ENCODE results near the gene SLC24A3. TPM values are rescaled to one million over a fixed set of nuclear protein-coding genes. Genes with fewer than 3 reads are reported as not detected.

The SLC24A3 gene
- total RNA-seq, 1 donor from 2014 or later: 0.51 TPM

DNA sequence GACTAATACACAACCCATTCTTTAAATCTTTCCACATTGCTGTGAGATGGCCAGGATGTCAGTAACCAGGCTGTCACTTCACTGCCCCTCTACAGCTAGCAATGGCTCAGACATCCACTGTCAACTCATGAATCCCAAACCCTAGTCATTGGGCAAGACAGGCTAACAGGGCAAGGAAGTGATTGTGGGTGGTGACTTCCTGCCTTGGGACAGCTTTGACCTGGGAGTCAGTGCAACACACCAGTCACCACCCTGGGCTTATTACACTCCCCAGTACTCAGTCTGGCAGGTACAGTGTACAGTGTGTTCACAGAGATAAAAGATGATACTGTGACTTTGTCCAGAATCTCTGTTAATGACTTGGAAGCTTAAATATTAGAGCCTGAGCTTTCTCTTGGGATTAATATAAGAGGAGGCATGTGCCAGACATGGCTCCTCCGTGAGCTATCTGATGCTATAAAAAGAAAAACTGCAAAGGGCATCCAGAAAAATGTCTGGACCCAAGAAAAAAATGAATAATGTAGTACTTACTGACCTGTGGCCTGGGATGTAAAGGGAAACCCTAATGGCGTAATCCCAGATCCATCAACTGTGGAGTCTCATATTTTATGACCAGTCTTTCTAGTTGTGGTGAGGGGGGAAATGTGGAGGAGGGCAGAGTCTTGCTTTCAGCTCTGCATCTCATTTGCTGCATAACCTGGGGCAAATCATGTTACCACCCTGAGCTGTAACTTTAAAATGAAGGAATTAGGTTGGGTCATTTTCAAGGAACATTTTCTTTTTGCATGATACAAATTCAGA is 244.4 kb downstream of the SLC24A3 start:
- DNase-seq (ENCODE audit: low read depth, low spot score): no peak
- no peaks in the 10 kb centered on the region for H3K9me3 Mint-ChIP-seq
- no peak overlapping the region for H3K27ac Mint-ChIP-seq (ENCODE audit: unreplicated experiment)
- H3K36me3 Mint-ChIP-seq (ENCODE audit: low read depth): no peaks in the 10 kb centered on the region
- H3K27me3 Mint-ChIP-seq (ENCODE audit: low read depth): peaks cover 7% of the 10 kb centered on the region
- no peak overlapping the region for H3K4me3 Mint-ChIP-seq
- H3K4me1 Mint-ChIP-seq: no peaks in the 10 kb centered on the region
- TF ChIP-seq, protein P1, sequence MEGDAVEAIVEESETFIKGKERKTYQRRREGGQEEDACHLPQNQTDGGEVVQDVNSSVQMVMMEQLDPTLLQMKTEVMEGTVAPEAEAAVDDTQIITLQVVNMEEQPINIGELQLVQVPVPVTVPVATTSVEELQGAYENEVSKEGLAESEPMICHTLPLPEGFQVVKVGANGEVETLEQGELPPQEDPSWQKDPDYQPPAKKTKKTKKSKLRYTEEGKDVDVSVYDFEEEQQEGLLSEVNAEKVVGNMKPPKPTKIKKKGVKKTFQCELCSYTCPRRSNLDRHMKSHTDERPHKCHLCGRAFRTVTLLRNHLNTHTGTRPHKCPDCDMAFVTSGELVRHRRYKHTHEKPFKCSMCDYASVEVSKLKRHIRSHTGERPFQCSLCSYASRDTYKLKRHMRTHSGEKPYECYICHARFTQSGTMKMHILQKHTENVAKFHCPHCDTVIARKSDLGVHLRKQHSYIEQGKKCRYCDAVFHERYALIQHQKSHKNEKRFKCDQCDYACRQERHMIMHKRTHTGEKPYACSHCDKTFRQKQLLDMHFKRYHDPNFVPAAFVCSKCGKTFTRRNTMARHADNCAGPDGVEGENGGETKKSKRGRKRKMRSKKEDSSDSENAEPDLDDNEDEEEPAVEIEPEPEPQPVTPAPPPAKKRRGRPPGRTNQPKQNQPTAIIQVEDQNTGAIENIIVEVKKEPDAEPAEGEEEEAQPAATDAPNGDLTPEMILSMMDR (conservative IDR thresholded peaks at IDR 0.05): no peak

DNA sequence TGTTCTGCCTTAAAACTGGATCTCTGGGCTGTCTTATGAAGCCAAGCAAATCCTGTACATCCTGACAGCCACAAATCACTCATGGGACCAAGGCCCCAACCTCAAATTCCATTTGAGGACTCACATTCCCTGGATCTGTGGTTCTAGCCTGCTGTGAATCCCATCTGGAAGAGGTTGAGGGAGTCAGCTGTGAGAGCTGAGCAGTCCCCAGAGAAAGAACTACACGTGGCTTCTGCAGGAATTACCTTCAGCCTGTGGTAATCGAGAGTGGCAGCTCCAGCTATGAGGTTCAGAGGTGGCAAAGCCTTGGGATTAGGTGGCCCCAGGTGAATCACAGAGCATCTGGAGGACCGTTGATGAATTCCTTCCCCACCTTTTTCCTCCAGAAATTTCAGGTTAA is 245.2 kb downstream of the SLC24A3 start:
- no peaks in the 10 kb centered on the region for H3K4me1 Mint-ChIP-seq
- peaks cover 7% of the 10 kb centered on the region for H3K27me3 Mint-ChIP-seq (ENCODE audit: low read depth)
- H3K4me3 Mint-ChIP-seq: no peak overlapping the region
- DNase-seq (ENCODE audit: low read depth, low spot score): no peak
- H3K9me3 Mint-ChIP-seq: no peaks in the 10 kb centered on the region
- TF ChIP-seq, protein P1 (conservative IDR thresholded peaks at IDR 0.05): no peak
- H3K36me3 Mint-ChIP-seq (ENCODE audit: low read depth): no peaks in the 10 kb centered on the region
- no peak overlapping the region for H3K27ac Mint-ChIP-seq (ENCODE audit: unreplicated experiment)

DNA sequence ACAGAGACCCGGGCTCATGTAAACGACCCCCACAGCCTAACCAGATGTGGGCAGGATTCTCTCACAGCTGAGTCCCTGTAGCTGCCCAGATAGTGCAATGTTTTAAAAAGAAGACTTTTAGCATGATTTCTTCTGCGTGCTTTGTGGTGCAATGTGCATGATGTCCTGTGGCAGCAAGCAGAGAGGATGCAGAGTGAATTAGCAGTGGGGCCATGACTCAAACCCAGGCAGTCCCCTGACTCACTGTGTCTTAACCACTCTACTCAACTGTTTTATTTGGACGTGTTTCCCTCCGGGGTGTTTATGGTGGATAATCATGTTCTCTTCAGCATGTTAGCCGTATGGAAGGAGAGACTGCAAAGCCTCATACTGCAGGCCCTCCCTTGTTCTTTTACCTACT is 247.9 kb downstream of the SLC24A3 start:
- DNase-seq (ENCODE audit: low read depth, low spot score): no peak
- TF ChIP-seq, protein P1 (conservative IDR thresholded peaks at IDR 0.05): no peak
- H3K27me3 Mint-ChIP-seq (ENCODE audit: low read depth): peaks cover 7% of the 10 kb centered on the region
- no peaks in the 10 kb centered on the region for H3K9me3 Mint-ChIP-seq
- no peak overlapping the region for H3K4me3 Mint-ChIP-seq
- H3K36me3 Mint-ChIP-seq (ENCODE audit: low read depth): no peaks in the 10 kb centered on the region
- H3K27ac Mint-ChIP-seq (ENCODE audit: unreplicated experiment): no peak overlapping the region
- H3K4me1 Mint-ChIP-seq: no peaks in the 10 kb centered on the region

DNA sequence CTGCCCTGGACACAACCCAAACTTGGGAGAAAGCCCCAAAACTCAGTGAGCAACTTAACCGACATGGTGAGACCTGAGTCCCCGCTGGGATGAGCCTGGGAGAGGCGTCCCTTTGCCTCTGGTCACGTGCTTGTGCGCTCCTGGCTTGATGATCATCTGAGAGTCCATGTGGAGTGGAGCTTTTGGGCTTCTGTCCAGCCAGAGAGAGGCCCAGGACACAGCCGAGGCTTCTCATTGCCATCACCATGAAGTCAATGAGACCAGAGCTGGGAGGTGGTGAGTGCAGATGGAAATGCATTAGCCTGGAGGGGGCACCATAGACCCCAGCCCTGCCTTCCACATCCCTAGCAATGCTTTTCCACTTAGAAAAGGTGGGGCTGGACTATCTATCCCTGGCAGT is 250.0 kb downstream of the SLC24A3 start:
- Mint-ChIP-seq H3K36me3 (ENCODE audit: low read depth) (no peaks in the 10 kb centered on the region), H3K27me3 (ENCODE audit: low read depth) (peaks cover 7% of the 10 kb centered on the region), H3K4me3 (no peak overlapping the region), H3K9me3 (no peaks in the 10 kb centered on the region), H3K27ac (ENCODE audit: unreplicated experiment) (no peak overlapping the region), H3K4me1 (no peaks in the 10 kb centered on the region)
- no peak for DNase-seq (ENCODE audit: low read depth, low spot score)
- TF ChIP-seq, protein P1 (conservative IDR thresholded peaks at IDR 0.05): no peak

DNA sequence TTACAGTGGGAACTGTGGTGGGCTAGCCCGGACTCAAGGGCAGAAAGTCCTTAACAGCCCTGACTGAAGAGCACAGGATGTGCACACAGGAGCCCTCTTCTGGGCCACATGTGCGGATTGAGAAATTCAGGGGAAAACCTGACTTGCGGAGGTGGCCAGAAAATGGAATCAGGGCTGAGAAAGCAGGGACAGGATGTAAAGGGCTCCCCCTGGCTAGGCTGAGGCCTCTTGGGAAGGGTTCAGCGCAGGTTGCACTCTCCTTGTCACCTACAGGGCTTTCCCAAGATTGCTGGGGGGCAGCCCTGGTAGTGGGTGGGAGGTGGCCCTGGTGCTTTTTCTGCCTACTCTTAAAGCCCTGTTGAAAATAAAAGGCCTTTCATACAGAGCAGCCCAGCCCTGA is 251.2 kb downstream of the SLC24A3 start:
- H3K36me3 Mint-ChIP-seq (ENCODE audit: low read depth): no peaks in the 10 kb centered on the region
- no peaks in the 10 kb centered on the region for H3K4me1 Mint-ChIP-seq
- H3K27ac Mint-ChIP-seq (ENCODE audit: unreplicated experiment): peak overlapping the region; percentile 36
- peaks cover 8% of the 10 kb centered on the region for H3K27me3 Mint-ChIP-seq (ENCODE audit: low read depth)
- TF ChIP-seq, protein P1 (conservative IDR thresholded peaks at IDR 0.05): no peak
- DNase-seq (ENCODE audit: low read depth, low spot score): no peak
- no peaks in the 10 kb centered on the region for H3K9me3 Mint-ChIP-seq
- H3K4me3 Mint-ChIP-seq: no peak overlapping the region
